NB4 (cell line): Measurements from ENCODE around the gene APOB.

Experiments used
- MYC ChIP-seq: IDR thresholded peaks from 2 replicates; pipeline ENCODE4 v1.6.1; 2011; ENCODE audit warnings: low read depth, low read length
- POLR2A ChIP-seq: IDR thresholded peaks from 2 replicates; pipeline ENCODE4 v1.6.1; 2011; ENCODE audit warnings: mild to moderate bottlenecking; ENCODE audit not compliant: insufficient read length; ENCODE audit errors: extremely low read depth
- TF ChIP-seq, protein P1 (sequence below): IDR thresholded peaks from one replicate; pipeline ENCODE4 v1.5.1; 2012; ENCODE audit warnings: low read depth, low read length
- TF ChIP-seq, protein P2 (sequence below): IDR thresholded peaks from 2 replicates; pipeline ENCODE4 v1.6.1; 2011; ENCODE audit warnings: low read depth, low read length

DNA sequence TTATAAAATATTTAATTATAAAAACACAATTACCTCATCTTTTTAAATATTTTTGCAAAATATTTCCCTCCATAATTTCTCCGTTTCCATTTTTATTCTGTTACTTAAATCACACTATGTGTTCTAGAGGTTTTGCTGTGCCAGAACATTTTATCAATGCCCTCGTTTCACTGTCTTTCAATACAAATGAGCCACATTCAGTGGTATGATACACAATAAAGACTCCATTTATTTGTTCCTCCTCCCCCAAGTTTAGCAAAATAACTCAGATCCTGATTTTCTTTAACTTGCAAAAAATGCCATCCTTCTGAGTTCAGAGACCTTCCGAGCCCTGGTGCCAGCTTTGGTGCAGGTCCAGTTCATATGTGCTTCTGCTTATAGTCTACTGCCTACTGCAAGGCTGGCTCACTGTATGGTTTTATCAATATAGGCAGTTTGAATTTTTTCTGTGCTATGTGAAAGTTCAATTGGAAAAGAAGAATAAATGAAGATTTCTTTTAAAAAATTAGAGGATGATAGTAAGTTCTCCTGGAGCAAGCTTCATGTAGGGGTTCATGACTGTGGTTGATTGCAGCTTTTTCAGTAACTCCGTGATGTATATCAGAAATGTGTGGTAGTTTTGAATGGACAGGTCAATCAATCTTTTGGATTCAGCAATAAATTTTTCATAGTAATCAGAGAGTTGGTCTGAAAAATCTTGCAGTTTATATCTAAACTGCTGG, 42.5 kb downstream of the APOB start:
- TF ChIP-seq, protein P1, sequence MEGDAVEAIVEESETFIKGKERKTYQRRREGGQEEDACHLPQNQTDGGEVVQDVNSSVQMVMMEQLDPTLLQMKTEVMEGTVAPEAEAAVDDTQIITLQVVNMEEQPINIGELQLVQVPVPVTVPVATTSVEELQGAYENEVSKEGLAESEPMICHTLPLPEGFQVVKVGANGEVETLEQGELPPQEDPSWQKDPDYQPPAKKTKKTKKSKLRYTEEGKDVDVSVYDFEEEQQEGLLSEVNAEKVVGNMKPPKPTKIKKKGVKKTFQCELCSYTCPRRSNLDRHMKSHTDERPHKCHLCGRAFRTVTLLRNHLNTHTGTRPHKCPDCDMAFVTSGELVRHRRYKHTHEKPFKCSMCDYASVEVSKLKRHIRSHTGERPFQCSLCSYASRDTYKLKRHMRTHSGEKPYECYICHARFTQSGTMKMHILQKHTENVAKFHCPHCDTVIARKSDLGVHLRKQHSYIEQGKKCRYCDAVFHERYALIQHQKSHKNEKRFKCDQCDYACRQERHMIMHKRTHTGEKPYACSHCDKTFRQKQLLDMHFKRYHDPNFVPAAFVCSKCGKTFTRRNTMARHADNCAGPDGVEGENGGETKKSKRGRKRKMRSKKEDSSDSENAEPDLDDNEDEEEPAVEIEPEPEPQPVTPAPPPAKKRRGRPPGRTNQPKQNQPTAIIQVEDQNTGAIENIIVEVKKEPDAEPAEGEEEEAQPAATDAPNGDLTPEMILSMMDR: no peak
- no peak for TF ChIP-seq POLR2A
- no peak for TF ChIP-seq MYC
- TF ChIP-seq, protein P2, sequence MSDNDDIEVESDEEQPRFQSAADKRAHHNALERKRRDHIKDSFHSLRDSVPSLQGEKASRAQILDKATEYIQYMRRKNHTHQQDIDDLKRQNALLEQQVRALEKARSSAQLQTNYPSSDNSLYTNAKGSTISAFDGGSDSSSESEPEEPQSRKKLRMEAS: no peak
